MCF 10A (cell line): ENCODE data around the gene SPTBN5. TPM values are rescaled to one million over a fixed set of nuclear protein-coding genes. Genes with fewer than 3 reads are reported as not detected.

Source experiments
- BruUV-seq: library from RNA; stranded (reverse); fragments of 400-500 nt; replicated peaks from 2 replicates; lab custom pipeline; 2021; lab: Mats Ljungman, UMichigan
- CTCF ChIA-PET: fragments of 300-600 bp; sonication (Branson Sonifier 250); formaldehyde crosslinking; extraction: SDS; loops from one replicate; lab custom pipeline; 2021; ENCODE audit warnings: antibody characterized with exemption, inconsistent platforms; lab: Yijun Ruan, JAX
- POLR2A ChIA-PET: fragments of 300-600, 350-650 bp; sonication (Branson Sonifier 250); formaldehyde crosslinking; extraction: SDS; loops from one replicate; lab custom pipeline; 2020; ENCODE audit warnings: antibody characterized with exemption, inconsistent platforms; lab: Yijun Ruan, JAX
- DNase-seq: peaks from one replicate; pipeline ENCODE4 v3.0.0-alpha.2; 2018; ENCODE audit not compliant: unreplicated experiment
- H3K27ac Mint-ChIP-seq: one replicate; pipeline ENCODE4 v1.8.0; 2022; ENCODE audit warnings: mild to moderate bottlenecking, low read depth, mixed read lengths; ENCODE audit not compliant: unreplicated experiment
- H3K27me3 Mint-ChIP-seq: one replicate; pipeline ENCODE4 v1.8.0; 2022; ENCODE audit warnings: mixed read lengths; ENCODE audit not compliant: insufficient read depth, unreplicated experiment
- H3K36me3 Mint-ChIP-seq: one replicate; pipeline ENCODE4 v1.8.0; 2022; ENCODE audit warnings: mild to moderate bottlenecking, moderate library complexity, mixed read lengths; ENCODE audit not compliant: insufficient read depth, unreplicated experiment
- H3K4me1 Mint-ChIP-seq: one replicate; pipeline ENCODE4 v1.8.0; 2022; ENCODE audit warnings: mixed read lengths; ENCODE audit not compliant: insufficient read depth, unreplicated experiment
- H3K4me3 Mint-ChIP-seq: one replicate; pipeline ENCODE4 v1.8.0; 2022; ENCODE audit warnings: mild to moderate bottlenecking, moderate library complexity, mixed read lengths; ENCODE audit not compliant: unreplicated experiment
- H3K9me3 Mint-ChIP-seq: one replicate; pipeline ENCODE4 v1.8.0; 2022; ENCODE audit warnings: mixed read lengths; ENCODE audit not compliant: unreplicated experiment
- CTCF ChIP-seq: fragments of 200-600 bp; IDR thresholded peaks from one replicate; pipeline ENCODE4 v1.8.0; 2022; ENCODE audit warnings: antibody characterized with exemption, mild to moderate bottlenecking; ENCODE audit not compliant: unreplicated experiment
- intact Hi-C: fragments of 100-400 bp; cut with micrococcal nuclease; formaldehyde crosslinking; loops from 2 replicates; pipeline ENCODE4 v1.14.1; 2022
- total RNA-seq: library from RNA; stranded (reverse); gene quantifications from 2 replicates; pipeline ENCODE4 v1.2.3, GENCODE V29; 2022

Gene SPTBN5
- total RNA-seq, 1 experiment from 2014 or later: 1.1 TPM

GRCh38 chr15:41926185-41927056, 32.6 kb upstream of the SPTBN5 start:
- no peak overlapping the region for H3K27ac Mint-ChIP-seq
- H3K9me3 Mint-ChIP-seq: no peaks in the 10 kb centered on the region
- H3K27me3 Mint-ChIP-seq: no peaks in the 10 kb centered on the region
- H3K36me3 Mint-ChIP-seq: peaks cover 6% of the 10 kb centered on the region
- DNase-seq: no peak
- TF ChIP-seq CTCF: no peak
- H3K4me1 Mint-ChIP-seq: peaks cover 19% of the 10 kb centered on the region
- no TSS peak for BruUV-seq
- ChIA-PET CTCF (interaction anchor here (0.7 to 1.1 kb wide), 2 partner anchors 11 to 57 kb away, joined by 3 to 4 read pairs; no protein-coding TSS in a partner anchor), POLR2A (interaction anchor here (0.6 to 0.7 kb wide), 2 partner anchors 10 to 26 kb away, joined by 3 read pairs; no protein-coding TSS in a partner anchor)
- intact Hi-C loops: no loop called here
- H3K4me3 Mint-ChIP-seq: no peak overlapping the region

- BruUV-seq: no TSS peak
- intact Hi-C loops: no loop called here
- peaks cover 6% of the 10 kb centered on the region for H3K36me3 Mint-ChIP-seq
Observed at GRCh38 chr15:41925086-41925608, 31.3 kb upstream of the SPTBN5 start.

GRCh38 chr15:41923401-41923997, 29.6 kb upstream of the SPTBN5 start:
- DNase-seq: no peak
- peaks cover 6% of the 10 kb centered on the region for H3K36me3 Mint-ChIP-seq
- ChIA-PET POLR2A (no interaction called here), CTCF (no interaction called here)
- no peaks in the 10 kb centered on the region for H3K27me3 Mint-ChIP-seq
- intact Hi-C loops: no loop called here
- BruUV-seq: no TSS peak
- H3K9me3 Mint-ChIP-seq: no peaks in the 10 kb centered on the region
- H3K27ac Mint-ChIP-seq: no peak overlapping the region
- H3K4me3 Mint-ChIP-seq: no peak overlapping the region
- no peak for TF ChIP-seq CTCF
- peaks cover 13% of the 10 kb centered on the region for H3K4me1 Mint-ChIP-seq

More at GRCh38 chr15:41925086-41925608, 31.3 kb upstream of the SPTBN5 start:
- CTCF ChIA-PET: interaction anchor here (0.6 to 1.1 kb wide), 2 partner anchors 9 to 65 kb away, joined by 3 read pairs; no protein-coding TSS in a partner anchor
- H3K4me3 Mint-ChIP-seq: no peak overlapping the region
- no peak for TF ChIP-seq CTCF
- H3K27ac Mint-ChIP-seq: no peak overlapping the region
- H3K9me3 Mint-ChIP-seq: no peaks in the 10 kb centered on the region
- peaks cover 19% of the 10 kb centered on the region for H3K4me1 Mint-ChIP-seq
- POLR2A ChIA-PET: no interaction called here
- H3K27me3 Mint-ChIP-seq: no peaks in the 10 kb centered on the region
- no peak for DNase-seq

- no peaks in the 10 kb centered on the region for H3K27me3 Mint-ChIP-seq
- POLR2A ChIA-PET: interaction anchor here (0.7 kb wide), 1 partner anchor 502 kb away, joined by 3 read pairs; no protein-coding TSS in a partner anchor
- no peak overlapping the region for H3K4me3 Mint-ChIP-seq
- no TSS peak for BruUV-seq
- intact Hi-C loops: no loop called here
- TF ChIP-seq CTCF: no peak
- CTCF ChIA-PET: interaction anchor here (0.5 to 1.0 kb wide), 2 partner anchors 18 to 114 kb away, joined by 3 to 4 read pairs; no protein-coding TSS in a partner anchor
- H3K4me1 Mint-ChIP-seq: peaks cover 21% of the 10 kb centered on the region
- no peaks in the 10 kb centered on the region for H3K9me3 Mint-ChIP-seq
- H3K27ac Mint-ChIP-seq: no peak overlapping the region
- peaks cover 6% of the 10 kb centered on the region for H3K36me3 Mint-ChIP-seq
- DNase-seq: no peak
Observed at GRCh38 chr15:41922353-41922752, 28.5 kb upstream of the SPTBN5 start.
